ENCODE results near the gene CDK10.
"Not testable (repeated sequence)": the region's sequence is repeated elsewhere in the genome, so short reads cannot be mapped to it uniquely, and the experiment has no call there.

The CDK10 gene

DNA sequence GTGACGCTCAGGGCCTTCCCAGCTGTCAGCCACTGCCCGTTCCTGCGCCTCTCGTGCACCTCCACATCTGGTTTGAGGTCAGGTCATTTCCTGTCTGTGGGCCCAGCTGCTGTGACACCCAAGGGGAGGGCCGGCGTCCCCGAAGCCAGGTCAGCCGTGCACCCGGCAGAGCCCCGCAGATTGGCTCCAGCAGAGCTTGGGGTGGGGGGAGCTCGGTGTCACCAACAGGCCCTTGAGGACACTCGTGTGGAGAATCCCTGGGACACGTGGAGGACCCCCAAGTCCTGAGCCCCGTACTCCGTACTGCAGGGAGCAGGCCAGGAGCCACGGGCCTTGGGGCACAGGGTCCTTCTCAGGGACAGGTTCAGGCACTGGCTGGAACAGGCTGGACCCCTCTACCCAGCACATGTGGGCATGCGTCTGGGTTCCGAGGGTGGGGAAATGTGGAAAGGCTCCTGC lies 10.2 kb downstream of the CDK10 start:
- Histone ChIP-seq H3K4me1 (ENCODE audit: control insufficient read depth, insufficient read depth, low read length, unreplicated experiment) (peaks cover 12% of the 10 kb centered on the region), H3K36me3 (ENCODE audit: insufficient read depth, low read length) (0 out of 2 replicates have a peak, but pooled peaks cover 2% of the 10 kb centered on the region), H3K27ac (ENCODE audit: low read depth, low read length) (no peak overlapping the region), H2AFZ (ENCODE audit: low read length, unreplicated experiment) (no peak overlapping the region), H3K79me2 (ENCODE audit: control insufficient read depth, insufficient read depth, low read length, unreplicated experiment) (no peaks in the 10 kb centered on the region), H3K27me3 (ENCODE audit: insufficient read depth, low read length) (no peaks in the 10 kb centered on the region), H3K4me3 (ENCODE audit: low read depth, low read length) (no peak overlapping the region)

DNA sequence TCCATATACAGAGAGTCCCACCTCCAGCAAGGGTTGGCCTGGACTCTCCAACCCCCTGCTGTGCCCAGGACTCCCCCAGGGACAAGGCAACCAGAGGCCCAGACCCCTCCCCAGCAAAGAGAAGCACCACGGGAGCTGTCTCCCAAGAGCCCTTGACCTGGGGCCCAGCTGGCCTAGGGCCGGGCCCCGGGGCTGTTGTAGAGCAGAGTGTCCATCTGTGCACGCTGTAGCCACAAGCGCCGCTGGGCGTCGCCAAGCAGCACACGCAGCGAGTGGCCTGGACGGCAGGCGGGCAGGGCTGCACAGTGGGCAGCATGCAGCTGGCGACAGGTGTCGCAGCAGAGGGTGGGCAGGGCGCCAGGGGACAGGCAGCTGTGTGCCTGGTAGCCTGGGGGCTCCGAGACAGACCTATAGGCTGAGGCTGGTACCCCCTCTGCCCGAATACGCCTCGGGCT lies 10.7 kb downstream of the CDK10 start:
- H2AFZ ChIP-seq (ENCODE audit: low read length, unreplicated experiment) = no peak overlapping the region
- no peaks in the 10 kb centered on the region for H3K27me3 ChIP-seq (ENCODE audit: insufficient read depth, low read length)
- H3K4me1 ChIP-seq (ENCODE audit: control insufficient read depth, insufficient read depth, low read length, unreplicated experiment) = peaks cover 12% of the 10 kb centered on the region
- no peak overlapping the region for H3K27ac ChIP-seq (ENCODE audit: low read depth, low read length)
- H3K79me2 ChIP-seq (ENCODE audit: control insufficient read depth, insufficient read depth, low read length, unreplicated experiment) = no peaks in the 10 kb centered on the region
- H3K4me3 ChIP-seq (ENCODE audit: low read depth, low read length) = no peak overlapping the region
- H3K36me3 ChIP-seq (ENCODE audit: insufficient read depth, low read length) = 0 out of 2 replicates have a peak, but pooled peaks cover 2% of the 10 kb centered on the region

DNA sequence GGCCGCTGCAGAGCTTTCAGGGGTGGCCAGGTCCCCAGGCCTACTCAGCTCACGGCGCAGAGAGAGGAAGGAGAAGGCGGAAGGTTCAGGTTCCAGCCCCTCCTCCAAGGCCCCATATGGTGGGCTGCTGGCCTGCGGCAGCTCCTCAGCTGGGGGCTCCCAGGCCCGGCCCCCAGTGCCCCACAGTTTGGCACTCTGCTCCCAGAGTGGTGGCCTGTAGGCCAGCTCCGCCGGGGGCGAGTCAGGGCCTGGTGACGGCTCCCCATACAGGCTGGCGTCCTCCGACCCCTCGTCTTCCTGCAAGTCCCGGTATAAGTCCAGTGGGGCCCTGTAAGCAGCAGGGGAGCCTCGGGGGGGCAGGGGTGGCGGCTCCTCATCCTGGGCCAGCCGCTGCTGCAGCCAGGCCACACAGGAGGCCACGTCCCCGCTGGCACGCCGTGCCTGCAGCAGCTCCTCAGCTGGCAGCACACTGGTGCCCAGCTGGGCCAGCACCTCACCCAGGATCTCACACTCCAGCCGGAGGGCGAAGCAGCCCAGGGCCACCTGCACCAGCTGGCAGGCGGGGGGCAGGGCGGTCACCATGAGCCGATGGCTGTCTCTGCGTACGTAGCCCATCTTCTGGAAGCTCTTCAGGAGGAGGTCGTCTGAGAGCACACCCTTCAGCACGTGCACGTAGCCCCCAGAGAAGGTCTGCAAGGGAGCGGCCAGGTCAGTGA lies 11.3 kb downstream of the CDK10 start:
- H3K27ac ChIP-seq (ENCODE audit: low read depth, low read length) = no peak overlapping the region
- no peak overlapping the region for H3K4me3 ChIP-seq (ENCODE audit: low read depth, low read length)
- H3K36me3 ChIP-seq (ENCODE audit: insufficient read depth, low read length) = 0 out of 2 replicates have a peak, but pooled peaks cover 2% of the 10 kb centered on the region
- H3K79me2 ChIP-seq (ENCODE audit: control insufficient read depth, insufficient read depth, low read length, unreplicated experiment) = no peaks in the 10 kb centered on the region
- H3K27me3 ChIP-seq (ENCODE audit: insufficient read depth, low read length) = no peaks in the 10 kb centered on the region
- no peak overlapping the region for H2AFZ ChIP-seq (ENCODE audit: low read length, unreplicated experiment)
- H3K4me1 ChIP-seq (ENCODE audit: control insufficient read depth, insufficient read depth, low read length, unreplicated experiment) = peaks cover 12% of the 10 kb centered on the region

DNA sequence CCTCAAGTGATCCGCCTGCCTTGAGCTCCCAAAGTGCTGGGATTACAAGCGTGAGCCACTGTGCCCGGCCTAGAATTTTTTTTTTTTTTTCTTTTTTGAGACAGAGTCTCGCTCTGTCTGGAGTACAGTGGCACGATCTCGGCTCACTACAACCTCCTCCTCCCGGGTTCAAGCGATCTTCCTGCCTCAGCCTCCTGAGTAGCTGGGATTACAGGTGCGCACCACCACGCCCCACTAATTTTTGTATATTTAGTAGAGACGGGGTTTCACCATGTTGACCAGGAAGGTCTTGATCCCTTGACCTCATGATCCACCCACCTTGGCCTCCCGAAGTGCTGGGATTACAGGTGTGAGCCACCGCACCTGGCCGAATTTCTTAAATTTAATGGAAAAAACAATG lies 12.2 kb downstream of the CDK10 start:
- not testable (repeated sequence) for H3K79me2 ChIP-seq (ENCODE audit: control insufficient read depth, insufficient read depth, low read length, unreplicated experiment); H3K27ac ChIP-seq (ENCODE audit: low read depth, low read length); H2AFZ ChIP-seq (ENCODE audit: low read length, unreplicated experiment); H3K36me3 ChIP-seq (ENCODE audit: insufficient read depth, low read length); H3K4me3 ChIP-seq (ENCODE audit: low read depth, low read length); H3K27me3 ChIP-seq (ENCODE audit: insufficient read depth, low read length)
- peaks cover 12% of the 10 kb centered on the region for H3K4me1 ChIP-seq (ENCODE audit: control insufficient read depth, insufficient read depth, low read length, unreplicated experiment)

DNA sequence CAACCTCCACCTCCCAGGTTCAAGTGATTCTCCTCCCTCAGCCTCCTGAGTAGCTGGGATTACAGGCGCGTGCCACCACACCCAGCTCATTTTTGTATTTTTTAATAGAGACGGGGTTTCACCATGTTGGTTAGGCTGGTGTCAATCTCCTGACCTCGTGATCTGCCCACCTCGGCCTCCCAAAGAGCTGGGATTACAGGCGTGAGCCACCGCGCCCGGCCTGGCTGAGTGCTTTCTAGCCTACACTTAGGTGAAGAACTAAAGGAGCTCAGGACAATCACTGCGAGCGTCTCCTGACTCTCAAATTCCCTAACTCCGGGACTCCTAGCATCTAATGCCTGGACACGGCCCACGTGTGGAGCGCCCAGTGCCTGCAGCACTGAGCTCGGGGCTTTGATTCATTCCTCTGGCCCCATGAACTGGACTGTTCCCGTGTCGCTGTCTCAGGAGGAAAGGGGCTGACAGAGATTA lies 13.2 kb downstream of the CDK10 start:
- H3K36me3 ChIP-seq (ENCODE audit: insufficient read depth, low read length); H3K27me3 ChIP-seq (ENCODE audit: insufficient read depth, low read length); H3K79me2 ChIP-seq (ENCODE audit: control insufficient read depth, insufficient read depth, low read length, unreplicated experiment); H2AFZ ChIP-seq (ENCODE audit: low read length, unreplicated experiment): not testable (repeated sequence)
- H3K4me3 ChIP-seq (ENCODE audit: low read depth, low read length) = peak overlapping the region; percentile 45
- peak overlapping the region; percentile 55 for H3K27ac ChIP-seq (ENCODE audit: low read depth, low read length)
- peaks cover 12% of the 10 kb centered on the region for H3K4me1 ChIP-seq (ENCODE audit: control insufficient read depth, insufficient read depth, low read length, unreplicated experiment)

DNA sequence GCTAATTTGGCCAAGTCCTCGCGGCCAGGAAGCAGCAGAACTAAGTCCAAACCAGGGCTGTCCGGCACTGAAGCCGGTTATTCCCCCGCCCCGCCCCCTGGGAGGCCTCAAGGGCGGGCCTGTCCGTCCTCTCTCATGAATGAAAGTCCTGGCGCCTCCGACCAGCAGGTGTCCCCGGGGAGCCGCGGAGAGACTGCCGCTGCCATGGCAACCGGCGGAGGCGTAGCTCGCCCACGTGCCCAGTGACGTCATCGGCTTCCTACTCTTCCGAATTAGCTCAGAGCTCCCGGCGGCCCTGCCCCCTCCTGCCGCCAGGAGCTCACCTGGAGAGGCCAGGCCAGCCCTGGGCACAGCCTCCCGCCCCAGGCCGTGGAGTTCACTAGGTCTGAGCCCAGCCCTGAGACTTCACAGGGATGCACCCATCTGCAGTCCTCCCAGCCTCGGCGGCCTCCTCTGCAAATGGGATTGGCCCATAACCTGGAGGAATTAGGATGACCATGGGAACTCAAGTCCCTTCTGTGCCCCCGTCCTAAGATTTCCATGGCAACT lies 13.7 kb downstream of the CDK10 start:
- H3K79me2 ChIP-seq (ENCODE audit: control insufficient read depth, insufficient read depth, low read length, unreplicated experiment) = no peaks in the 10 kb centered on the region
- H3K4me3 ChIP-seq (ENCODE audit: low read depth, low read length) = peak overlapping the region; percentile 79
- 0 out of 2 replicates have a peak, but pooled peaks cover 2% of the 10 kb centered on the region for H3K36me3 ChIP-seq (ENCODE audit: insufficient read depth, low read length)
- peak overlapping the region; percentile 55 for H3K27ac ChIP-seq (ENCODE audit: low read depth, low read length)
- H3K27me3 ChIP-seq (ENCODE audit: insufficient read depth, low read length) = no peaks in the 10 kb centered on the region
- H3K4me1 ChIP-seq (ENCODE audit: control insufficient read depth, insufficient read depth, low read length, unreplicated experiment) = peaks cover 12% of the 10 kb centered on the region
- no peak overlapping the region for H2AFZ ChIP-seq (ENCODE audit: low read length, unreplicated experiment)

DNA sequence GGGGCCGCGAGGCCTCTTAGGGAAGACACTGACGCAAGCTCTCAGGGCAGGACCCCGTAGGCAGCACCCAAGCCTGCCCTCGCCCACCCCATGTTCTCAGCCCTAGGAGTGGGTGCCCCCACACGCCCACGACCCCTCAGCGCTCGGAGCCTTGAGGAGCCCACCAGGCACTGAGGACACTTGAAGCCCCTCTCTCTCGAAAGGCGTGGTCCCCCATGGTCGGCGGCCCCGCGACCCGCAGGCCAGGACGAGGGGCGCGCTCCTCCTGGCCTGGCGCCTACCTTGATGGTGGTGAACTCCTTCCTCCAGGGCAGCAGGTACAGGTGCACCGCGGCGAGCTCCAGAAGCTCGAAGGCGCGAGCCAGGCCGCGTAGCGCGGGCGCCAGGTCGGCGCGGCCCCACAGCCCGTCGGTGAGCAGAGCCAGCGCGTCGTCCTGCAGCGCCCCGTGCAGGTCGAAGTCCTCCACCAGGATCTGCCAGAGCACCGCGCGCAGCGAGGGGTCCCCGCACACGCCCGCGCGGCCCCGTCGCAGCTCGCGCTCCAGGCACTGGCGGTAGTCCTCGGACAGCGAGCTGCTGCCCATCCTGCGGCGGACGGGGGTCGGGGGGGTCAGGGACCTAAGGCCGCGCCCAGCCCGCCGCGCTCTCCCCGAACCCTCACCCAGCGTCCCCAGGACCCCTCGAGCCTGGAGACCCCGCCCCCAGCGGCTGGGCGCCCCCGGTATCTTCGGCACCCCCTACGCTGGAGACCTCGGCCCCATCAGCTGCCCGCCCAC lies 14.3 kb downstream of the CDK10 start:
- Histone ChIP-seq H3K27ac (ENCODE audit: low read depth, low read length) (peak overlapping the region; percentile 53), H3K36me3 (ENCODE audit: insufficient read depth, low read length) (0 out of 2 replicates have a peak, but pooled peaks cover 2% of the 10 kb centered on the region), H3K79me2 (ENCODE audit: control insufficient read depth, insufficient read depth, low read length, unreplicated experiment) (no peaks in the 10 kb centered on the region), H3K4me3 (ENCODE audit: low read depth, low read length) (peak overlapping the region; percentile 79), H3K27me3 (ENCODE audit: insufficient read depth, low read length) (no peaks in the 10 kb centered on the region), H3K4me1 (ENCODE audit: control insufficient read depth, insufficient read depth, low read length, unreplicated experiment) (peaks cover 12% of the 10 kb centered on the region), H2AFZ (ENCODE audit: low read length, unreplicated experiment) (no peak overlapping the region)

DNA sequence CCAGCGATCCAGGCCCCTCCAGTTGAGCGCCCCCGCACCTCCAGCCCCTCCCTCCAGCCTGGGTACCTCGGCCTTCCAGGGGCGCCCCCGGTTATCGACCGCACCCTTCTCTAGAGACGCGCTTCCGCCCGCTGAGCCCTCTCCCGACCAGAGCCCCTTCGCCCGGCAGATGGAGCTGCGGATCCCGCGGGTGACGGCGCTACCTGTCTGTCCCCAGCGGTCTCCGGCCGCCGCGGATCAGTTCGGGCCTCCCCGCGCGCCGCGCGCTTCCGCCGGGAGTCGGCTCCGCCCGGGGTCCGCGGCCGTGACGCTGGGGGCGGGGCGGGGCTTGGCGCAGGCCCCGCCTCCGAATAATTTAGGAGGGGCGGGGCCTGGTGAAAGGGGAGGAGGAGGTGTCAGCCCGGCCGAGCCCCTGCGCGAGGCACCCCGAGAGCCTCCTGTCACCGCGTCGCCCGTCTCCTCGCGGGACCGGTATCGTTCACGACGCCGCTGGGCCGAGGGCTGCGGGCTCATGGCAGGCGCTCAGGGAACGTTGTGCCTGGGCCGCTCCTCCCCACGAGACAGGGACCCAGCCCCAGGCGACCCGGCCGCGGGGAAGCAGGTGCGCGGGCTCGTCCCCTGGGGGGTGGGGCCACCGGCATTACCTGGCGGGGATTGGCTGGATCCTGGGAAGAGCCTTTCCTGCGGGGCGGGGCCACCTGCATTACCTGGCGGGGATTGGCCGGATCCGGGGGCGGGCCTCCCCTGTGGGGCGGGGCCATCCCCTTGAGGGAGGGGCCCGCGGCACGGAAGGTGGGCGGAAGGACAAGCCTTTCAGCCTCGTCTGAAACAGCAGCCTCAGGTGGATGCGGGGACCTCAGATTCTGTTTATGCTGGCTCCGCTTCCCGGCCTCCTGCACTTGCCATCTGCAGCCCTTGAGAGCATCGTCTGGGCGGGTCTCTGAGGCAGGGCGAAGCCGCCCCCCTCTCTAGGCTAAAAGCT lies 15.2 kb downstream of the CDK10 start, which contains the start of gene SPATA2L:
TSS of gene SPATA2L (minus strand) at position 281 of the 982 bp plus-strand sequence. CDS start 473 bp downstream, outside the sequence.
- H3K36me3 ChIP-seq (ENCODE audit: insufficient read depth, low read length) = 0 out of 2 replicates have a peak, but pooled peaks cover under 1% of the 10 kb centered on the region
- H3K27ac ChIP-seq (ENCODE audit: low read depth, low read length) = peak within 1 kb of the TSS; percentile 53
- H3K4me3 ChIP-seq (ENCODE audit: low read depth, low read length) = peak within 1 kb of the TSS; percentile 79
- no peak within 1 kb of the TSS for H2AFZ ChIP-seq (ENCODE audit: low read length, unreplicated experiment)
- H3K79me2 ChIP-seq (ENCODE audit: control insufficient read depth, insufficient read depth, low read length, unreplicated experiment) = no peaks in the 10 kb centered on the region
- no peaks in the 10 kb centered on the region for H3K27me3 ChIP-seq (ENCODE audit: insufficient read depth, low read length)
- H3K4me1 ChIP-seq (ENCODE audit: control insufficient read depth, insufficient read depth, low read length, unreplicated experiment) = peaks cover 12% of the 10 kb centered on the region

DNA sequence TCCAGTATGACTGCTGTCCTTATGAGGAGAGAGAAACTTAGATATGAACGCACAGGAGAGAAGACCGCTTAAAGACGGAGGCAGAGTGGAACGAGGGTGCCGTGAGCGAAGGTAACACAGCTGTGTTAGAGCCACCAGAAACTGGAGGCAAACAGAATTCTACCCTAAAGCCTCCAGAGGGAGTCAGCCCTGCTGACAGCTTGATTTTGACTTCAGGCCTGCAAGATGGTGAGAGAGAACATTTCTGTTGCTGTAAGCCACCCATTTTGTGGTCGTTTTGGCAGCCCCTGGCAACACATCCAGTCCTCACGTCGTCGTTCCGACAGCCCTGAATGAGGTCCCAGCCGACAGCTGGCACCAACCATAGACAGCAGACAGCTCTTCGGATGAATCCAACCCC lies 17.8 kb downstream of the CDK10 start:
- no peak overlapping the region for H3K27ac ChIP-seq (ENCODE audit: low read depth, low read length)
- peaks cover 12% of the 10 kb centered on the region for H3K4me1 ChIP-seq (ENCODE audit: control insufficient read depth, insufficient read depth, low read length, unreplicated experiment)
- no peak overlapping the region for H3K4me3 ChIP-seq (ENCODE audit: low read depth, low read length)
- no peaks in the 10 kb centered on the region for H3K79me2 ChIP-seq (ENCODE audit: control insufficient read depth, insufficient read depth, low read length, unreplicated experiment)
- H3K36me3 ChIP-seq (ENCODE audit: insufficient read depth, low read length) = no peaks in the 10 kb centered on the region
- H3K27me3 ChIP-seq (ENCODE audit: insufficient read depth, low read length) = no peaks in the 10 kb centered on the region
- H2AFZ ChIP-seq (ENCODE audit: low read length, unreplicated experiment) = no peak overlapping the region

All from ACC112 (cell line).